Stimulated activated CD8-positive, alpha-beta memory T cell treated with anti-CD3 and anti-CD28 coated beads, Interleukin-4, amount 100 ng/mL, for 4 hours (primary cell): Measurements from ENCODE around the gene DNM3.

ENCODE experiments used
- DNase-seq, 2 donors: peaks; one replicate each; pipeline ENCODE4 v3.0.0-alpha.2; 2020; ENCODE audit warnings: low read depth in 2 of 2, low spot score in 1 of 2

The DNM3 gene

DNA sequence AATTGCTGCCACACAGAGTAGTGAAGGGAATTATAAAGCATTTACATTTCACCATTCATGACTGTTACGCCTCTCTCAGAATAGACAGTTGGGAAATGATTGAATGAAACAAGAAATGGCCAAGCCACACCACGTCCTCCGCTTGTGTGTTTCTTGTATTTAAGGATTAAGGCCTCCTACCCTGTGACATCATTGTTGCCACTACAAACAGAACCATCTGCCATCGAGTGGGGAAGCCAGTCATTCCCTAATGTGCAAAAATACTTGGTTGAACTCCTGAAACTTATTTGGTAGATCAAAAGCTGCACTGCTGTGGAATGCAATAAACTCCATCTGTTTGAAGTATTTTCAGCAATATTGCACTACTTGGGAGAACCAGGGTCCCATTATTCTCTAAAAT is 480.2 kb downstream of the DNM3 start:
- no peak for DNase-seq

DNA sequence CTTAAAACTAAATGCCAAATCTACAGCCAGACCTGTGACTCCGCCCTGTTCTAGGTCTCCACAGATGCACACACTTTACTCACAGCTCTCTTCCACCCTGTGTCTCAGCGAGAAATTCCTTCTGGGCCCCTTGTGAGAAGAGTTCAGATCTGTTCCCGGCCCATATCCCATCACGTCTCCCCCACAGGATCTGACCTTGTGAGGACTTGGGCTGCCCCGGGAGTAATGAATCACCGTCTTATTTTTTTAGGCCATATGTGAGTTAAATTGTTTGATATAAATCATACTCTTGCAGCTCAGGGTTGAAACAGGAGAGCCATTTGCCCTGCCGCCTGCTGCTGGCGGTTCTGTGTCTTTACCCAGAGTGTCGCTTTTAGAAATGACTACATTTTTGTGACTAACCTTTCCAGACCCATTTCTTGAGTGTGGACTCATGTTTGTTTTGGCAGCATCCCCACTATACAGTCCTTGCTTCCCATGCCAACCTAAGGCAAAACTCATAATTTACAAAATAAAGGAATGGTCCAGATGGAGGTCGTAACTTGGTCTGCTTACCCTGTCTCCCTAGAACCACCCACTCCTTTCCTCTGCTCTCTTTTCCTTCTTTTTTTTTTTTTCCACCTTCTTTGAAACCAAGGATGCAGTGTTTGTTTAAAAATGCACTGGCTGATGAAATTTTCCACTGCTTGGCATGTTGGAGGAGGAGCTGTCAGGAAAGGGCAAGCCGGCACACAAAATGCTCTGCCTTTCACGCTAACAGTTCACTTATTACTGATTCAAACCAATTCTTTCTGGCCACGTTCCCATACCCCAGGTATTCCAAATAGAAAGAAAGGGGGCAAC is 481.1 kb downstream of the DNM3 start:
- no peak for DNase-seq

- no peak for DNase-seq
These were observed 482.4 kb downstream of the DNM3 start for GRCh38 chr1:172323686-172324085.

DNA sequence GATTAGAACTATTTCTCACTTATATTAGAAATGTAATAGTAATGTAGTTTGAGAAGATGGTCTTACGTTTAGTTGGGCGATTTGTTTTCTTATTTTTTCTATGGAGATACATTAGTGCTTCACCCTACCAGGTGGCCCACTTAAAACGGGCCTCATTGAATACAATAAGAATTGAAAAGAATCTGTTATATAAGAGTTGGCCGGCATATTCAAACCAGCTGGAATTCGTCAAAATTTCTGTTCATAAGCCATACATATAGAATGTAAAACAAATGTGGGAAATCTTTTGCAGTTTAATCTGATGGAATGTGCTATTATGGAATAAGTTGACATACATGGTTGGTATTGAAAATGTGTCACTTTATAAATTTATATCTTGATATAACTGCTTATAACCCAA is 482.8 kb downstream of the DNM3 start:
- DNase-seq = no peak

DNA sequence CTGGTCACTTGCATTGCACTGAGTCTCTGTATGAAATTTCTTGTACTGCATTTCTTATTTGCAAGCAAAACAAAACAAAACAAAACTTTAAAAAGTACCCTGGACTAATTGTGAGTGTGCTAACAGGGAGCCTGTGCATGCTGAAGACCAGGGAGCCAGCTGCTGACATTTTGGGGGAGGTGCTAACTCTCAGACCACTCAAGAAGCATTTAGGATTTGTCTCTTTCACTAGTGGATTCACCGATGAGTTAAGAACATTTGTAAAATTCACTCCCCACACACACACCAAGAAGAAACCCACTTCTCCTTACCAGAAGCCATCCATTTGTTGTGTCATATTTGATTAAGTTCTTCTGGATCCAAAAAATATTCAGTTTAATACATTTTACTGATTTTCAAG is 483.5 kb downstream of the DNM3 start:
- no peak for DNase-seq

DNA sequence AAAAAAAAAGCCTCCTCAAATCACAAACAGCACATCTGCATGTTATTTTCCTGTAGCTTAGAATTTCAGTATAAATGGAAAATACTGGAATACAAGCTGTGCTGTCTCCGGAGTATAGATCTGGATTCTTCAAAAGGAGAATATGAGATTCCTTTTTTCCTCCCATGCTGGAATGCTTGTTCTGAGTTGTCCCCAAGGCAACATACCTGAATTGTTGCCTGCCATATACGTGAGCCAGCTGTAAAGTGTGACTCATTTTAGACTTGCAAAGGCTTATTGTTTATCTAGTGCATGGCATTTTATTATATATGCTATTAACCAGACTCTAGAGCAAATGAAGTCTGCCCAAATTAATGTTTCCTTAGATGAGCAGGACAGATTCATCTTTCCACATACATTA is 484.2 kb downstream of the DNM3 start:
- DNase-seq = no peak

- no peak for DNase-seq
These were observed 484.8 kb downstream of the DNM3 start for GRCh38 chr1:172326136-172326535.

GRCh38 chr1:172328266-172328665 is 487.0 kb downstream of the DNM3 start:
- DNase-seq = no peak

GRCh38 chr1:172332230-172332629 is 490.9 kb downstream of the DNM3 start:
- DNase-seq = no peak

- DNase-seq = no peak
These were observed 494.1 kb downstream of the DNM3 start for GRCh38 chr1:172335377-172335776.

- no peak for DNase-seq
These were observed 497.0 kb downstream of the DNM3 start for GRCh38 chr1:172338295-172338735.

- DNase-seq = no peak
These were observed 498.5 kb downstream of the DNM3 start for GRCh38 chr1:172339842-172340241.

GRCh38 chr1:172340520-172340919 is 499.2 kb downstream of the DNM3 start:
- no peak for DNase-seq

DNA sequence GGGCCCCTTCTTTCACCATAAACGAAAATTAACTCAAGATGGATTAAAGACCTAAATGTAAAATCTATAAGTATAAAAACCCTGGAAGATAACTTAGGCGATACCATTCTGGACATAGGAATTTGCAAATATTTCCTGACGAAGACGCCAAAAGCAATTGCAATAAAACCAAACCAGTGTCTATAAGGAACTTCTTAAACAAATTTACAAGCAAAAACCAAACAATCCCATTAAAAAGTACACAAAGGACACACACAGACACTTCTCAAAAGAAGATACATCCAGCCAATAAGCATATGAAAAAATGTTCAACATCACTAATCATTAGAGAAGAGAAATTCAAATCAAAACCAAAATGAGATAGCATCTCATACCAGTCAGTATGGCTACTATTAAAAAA is 500.4 kb downstream of the DNM3 start:
- no peak for DNase-seq

DNA sequence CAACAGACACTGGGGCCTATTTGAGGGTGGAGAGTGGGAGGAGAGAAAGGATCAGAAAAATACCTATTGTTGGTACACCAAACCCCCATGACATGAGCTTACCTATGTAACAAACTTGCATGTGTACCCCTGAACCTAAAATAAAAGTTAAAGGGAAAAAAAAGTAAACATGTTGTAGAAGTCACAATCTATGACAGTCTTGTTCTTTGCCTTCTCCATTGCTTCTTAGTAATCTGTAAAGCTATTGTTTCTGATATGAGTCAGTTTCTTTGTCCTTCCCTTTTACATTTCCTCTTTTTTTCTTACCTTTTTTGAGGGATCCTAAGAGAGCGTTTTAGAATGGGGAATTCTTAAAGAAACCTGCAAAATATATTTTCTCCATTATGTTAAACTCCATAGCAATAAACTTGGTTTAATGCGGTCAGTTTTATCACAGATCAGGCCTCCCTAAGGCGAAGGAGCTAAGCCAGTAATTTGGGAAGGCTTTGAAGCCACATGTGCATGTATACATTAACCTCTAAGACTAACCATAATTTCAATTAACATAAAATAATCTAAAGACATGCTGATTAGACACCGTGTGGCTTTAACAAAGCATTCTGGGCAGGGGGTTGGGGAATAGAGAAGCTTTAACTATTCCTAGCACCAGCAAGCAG is 501.4 kb downstream of the DNM3 start:
- DNase-seq = no peak

GRCh38 chr1:172343240-172344160 is 502.2 kb downstream of the DNM3 start:
- no peak for DNase-seq

GRCh38 chr1:172344444-172344843 is 503.1 kb downstream of the DNM3 start:
- DNase-seq = no peak

DNA sequence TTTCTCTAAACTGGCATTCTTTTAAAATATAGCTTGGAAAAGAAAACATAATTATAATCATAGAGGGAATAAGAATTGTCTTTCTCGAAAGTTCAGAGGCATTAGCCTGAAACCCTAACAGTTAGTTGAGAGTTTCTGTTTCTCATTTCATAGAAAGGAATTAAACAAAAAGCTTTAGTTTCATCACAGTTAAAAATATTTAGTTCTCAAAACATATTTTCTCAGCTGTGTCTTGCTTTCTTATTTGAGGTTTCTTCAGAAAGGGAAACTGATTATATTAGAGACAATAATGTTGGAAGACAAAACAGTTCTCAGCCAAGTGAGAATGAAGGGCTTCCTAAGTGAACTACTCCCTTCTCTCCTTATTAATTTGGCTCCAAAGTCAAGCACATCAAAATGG is 503.8 kb downstream of the DNM3 start:
- no peak for DNase-seq

DNA sequence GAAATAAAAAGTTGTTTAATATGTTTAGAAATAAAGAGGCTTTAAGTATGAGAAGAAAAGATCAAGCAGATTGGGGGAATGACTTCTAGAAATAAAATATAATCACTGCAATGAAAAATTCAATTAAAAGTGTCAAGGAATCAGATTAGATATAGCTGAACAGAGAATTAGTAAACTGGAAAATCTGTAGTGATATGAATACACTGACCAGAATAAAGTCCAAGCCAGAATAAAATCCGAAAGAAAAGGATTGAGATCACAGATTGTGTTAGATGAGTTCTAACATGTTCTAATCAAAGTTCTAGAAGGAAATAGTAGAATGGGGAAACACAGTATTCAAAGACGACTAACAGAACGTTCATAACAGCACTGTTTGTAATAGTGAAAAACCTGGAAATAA is 506.1 kb downstream of the DNM3 start:
- no peak for DNase-seq

- DNase-seq = no peak
These were observed 509.6 kb downstream of the DNM3 start for GRCh38 chr1:172350856-172351255.

DNA sequence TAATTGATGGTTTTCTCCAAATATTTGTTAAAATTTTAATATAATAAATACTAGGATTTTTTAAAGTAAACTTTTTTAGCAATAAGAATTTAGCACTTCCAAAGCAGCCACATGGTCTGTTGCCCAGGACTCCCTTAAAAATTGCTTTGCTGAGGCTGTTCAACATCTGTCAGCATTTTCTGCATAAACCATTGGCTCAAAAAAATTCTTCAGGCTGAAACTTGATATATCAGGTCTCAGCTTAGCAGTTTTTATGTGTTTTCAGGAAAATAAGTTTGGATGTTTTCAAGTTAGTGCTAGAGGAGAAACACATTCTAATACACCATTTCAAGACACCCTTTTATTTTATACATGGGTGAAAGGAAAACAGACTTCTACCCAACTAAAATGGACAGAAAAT is 510.0 kb downstream of the DNM3 start:
- DNase-seq = no peak

DNA sequence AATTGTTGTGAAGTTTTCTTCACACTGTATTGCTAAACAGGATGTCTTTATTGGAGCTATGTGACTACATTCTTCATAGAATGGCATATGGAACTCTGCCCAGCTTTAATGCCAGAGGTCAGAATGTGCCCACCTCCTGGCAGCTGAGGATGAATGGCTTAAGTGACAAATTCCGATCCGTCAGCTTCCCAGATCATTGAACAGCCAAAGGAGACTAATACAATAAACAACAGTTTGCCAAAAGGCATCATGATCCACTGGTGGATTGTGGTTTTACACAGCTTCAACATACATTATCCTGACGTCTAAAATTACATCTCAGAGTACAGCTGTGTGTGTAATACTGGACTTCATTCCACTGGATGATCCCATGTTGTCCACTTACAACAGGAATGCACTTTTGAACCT is 510.5 kb downstream of the DNM3 start:
- DNase-seq = no peak
